Upper lobe of left lung (tissue), 6 donors: ENCODE results near the gene RERE. TPM values are rescaled to one million over a fixed set of nuclear protein-coding genes. Genes with fewer than 3 reads are reported as not detected.

ENCODE experiments used
- ATAC-seq, 2 donors: fragments of 200-7000 bp; cut with Tn5 transposase; one replicate each; pipeline ENCODE4 v1.9.1; 2022; ENCODE audit warnings: mild to moderate bottlenecking in 2 of 2, moderate library complexity in 2 of 2; ENCODE audit not compliant: low FRiP score in 2 of 2
- DNase-seq, 2 donors: peaks; one replicate each; pipeline ENCODE4 v3.0.0-alpha.2; 2019 to 2020
- H3K27ac ChIP-seq, 4 donors: fragments of 200-600 bp; sonication (generic); one replicate each; pipeline ENCODE4 v1.5.1; 2016 to 2019
- H3K27me3 ChIP-seq, 4 donors: fragments of 200-600 bp; sonication (generic); one replicate each; pipeline ENCODE4 v1.5.1; 2017 to 2019
- H3K36me3 ChIP-seq, 4 donors: fragments of 200-600 bp; sonication (generic); one replicate each; pipeline ENCODE4 v1.5.1; 2016 to 2019
- H3K4me1 ChIP-seq, 4 donors: fragments of 200-600 bp; sonication (generic); one replicate each; pipeline ENCODE4 v1.5.1; 2018 to 2019
- H3K4me3 ChIP-seq, 4 donors: fragments of 200-600 bp; sonication (generic); one replicate each; pipeline ENCODE4 v1.5.1; 2017 to 2019; ENCODE audit warnings: mild to moderate bottlenecking in 2 of 4, moderate library complexity in 1 of 4
- H3K9me3 ChIP-seq, 4 donors: fragments of 200-600 bp; sonication (generic); one replicate each; pipeline ENCODE4 v1.5.1; 2018 to 2019
- CTCF ChIP-seq, 6 experiments: fragments of 450-650 bp in 4 of 6; fragments of 200-600 bp in 2 of 6; sonication (generic) in 2 of 6; IDR thresholded peaks; one replicate each; pipeline ENCODE4 v1.5.1; 2016 to 2019; ENCODE audit warnings: antibody characterized with exemption in 6 of 6
- EP300 ChIP-seq, 4 donors: sonication (generic); formaldehyde crosslinking; IDR thresholded peaks; one replicate each; pipeline ENCODE4 v1.5.1; 2017; ENCODE audit warnings: antibody characterized with exemption in 4 of 4, control low read depth in 2 of 4
- POLR2A ChIP-seq, 4 donors: fragments of 450-650 bp; IDR thresholded peaks; one replicate each; pipeline ENCODE4 v1.5.1; 2016 to 2017; ENCODE audit warnings: antibody characterized with exemption in 4 of 4, mild to moderate bottlenecking in 2 of 4
- POLR2AphosphoS5 ChIP-seq, 2 donors: sonication (generic); formaldehyde crosslinking; IDR thresholded peaks; one replicate each; pipeline ENCODE4 v1.5.1; 2017; ENCODE audit warnings: antibody characterized with exemption in 2 of 2
- WGBS, 2 donors: methylation state at CpG; one replicate each; pipeline ENCODE4 v1.1.5; 2017 to 2018; 5-methylcytosine and 5-hydroxymethylcytosine counted together
- total RNA-seq, 6 donors: library from RNA; depleted of rRNA in 4 of 6; stranded (reverse); fragments of >200 nt in 4 of 6; gene quantifications; one replicate each; pipeline versions ENCODE4 v1.1.0 to v1.2.1, GENCODE V29; 2016 to 2021
- donor health status: DM: no; HTN: no; CAD: no; lungs with moderate emphysema.
- donor health status: DM: no; HTN: yes; CAD: no; lungs with severe emphysema.

The RERE gene
- total RNA-seq, 6 donors from 2014 or later = 75.5 to 222 (median 104) TPM

GRCh38 chr1:8685463-8685862 is 132.0 kb downstream of the RERE start:
- Histone ChIP-seq H3K4me1 (peaks cover 12 to 48% (median 23%) of the 10 kb centered on the region in 4 donors), H3K27ac (peak overlapping the region in 1 of 4 donors; percentile 43), H3K4me3 (no peak overlapping the region), H3K36me3 (no peaks in the 10 kb centered on the region), H3K27me3 (no peaks in the 10 kb centered on the region), H3K9me3 (no peaks in the 10 kb centered on the region)
- DNase-seq = no peak
- TF ChIP-seq POLR2AphosphoS5 (IDR thresholded peaks at IDR 0.05) = no peak
- TF ChIP-seq CTCF (IDR thresholded peaks at IDR 0.05) = no peak
- no peak for TF ChIP-seq POLR2A (IDR thresholded peaks at IDR 0.05)
- no peak for TF ChIP-seq EP300 (IDR thresholded peaks at IDR 0.05)
- whole genome bisulfite sequencing, 2 donors = 79 to 87% methylated on average over 8 of the region's 8 CpGs
- ATAC-seq = no peak

- Histone ChIP-seq H3K27ac (peak overlapping the region in 1 of 4 donors; percentile 43), H3K4me3 (no peak overlapping the region), H3K9me3 (no peaks in the 10 kb centered on the region), H3K27me3 (no peaks in the 10 kb centered on the region), H3K36me3 (no peaks in the 10 kb centered on the region), H3K4me1 (peaks cover 21 to 56% (median 30%) of the 10 kb centered on the region in 4 donors)
- DNase-seq (no peak), ATAC-seq (no peak)
- TF ChIP-seq EP300 (IDR thresholded peaks at IDR 0.05) = no peak
- TF ChIP-seq POLR2A (IDR thresholded peaks at IDR 0.05) = no peak
- no peak for TF ChIP-seq POLR2AphosphoS5 (IDR thresholded peaks at IDR 0.05)
- TF ChIP-seq CTCF (IDR thresholded peaks at IDR 0.05) = no peak
- 92 to 100% methylated on average over 1 of the region's 1 CpG for whole genome bisulfite sequencing, 2 donors
These were observed 132.8 kb downstream of the RERE start for GRCh38 chr1:8684590-8684989.

- Histone ChIP-seq H3K36me3 (no peaks in the 10 kb centered on the region), H3K27me3 (no peaks in the 10 kb centered on the region), H3K9me3 (no peaks in the 10 kb centered on the region), H3K4me3 (no peak overlapping the region), H3K27ac (no peak overlapping the region), H3K4me1 (peaks cover 26 to 68% (median 38%) of the 10 kb centered on the region in 4 donors)
- ATAC-seq (no peak), DNase-seq (no peak)
- 72 to 84% methylated on average over 4 of the region's 4 CpGs for WGBS, 2 donors
- no peak for TF ChIP-seq POLR2AphosphoS5 (IDR thresholded peaks at IDR 0.05)
These were observed 134.9 kb downstream of the RERE start for GRCh38 chr1:8682573-8682972.

- 86 to 92% methylated on average over 1 of the region's 1 CpG for WGBS, 2 donors
- no peak for ATAC-seq
- H3K4me1 ChIP-seq = peaks cover 19 to 63% (median 35%) of the 10 kb centered on the region in 4 donors
- H3K4me3 ChIP-seq = no peak overlapping the region
- no peaks in the 10 kb centered on the region for H3K27me3 ChIP-seq
- no peaks in the 10 kb centered on the region for H3K9me3 ChIP-seq
- H3K27ac ChIP-seq = peak overlapping the region in 1 of 4 donors; percentile 69
- DNase-seq = no peak
- no peaks in the 10 kb centered on the region for H3K36me3 ChIP-seq
- TF ChIP-seq CTCF (IDR thresholded peaks at IDR 0.05) = no peak
These were observed 135.5 kb downstream of the RERE start for GRCh38 chr1:8681911-8682310.

- 32 to 34% methylated on average over 14 of the region's 14 CpGs for WGBS, 2 donors
- DNase-seq (no peak), ATAC-seq (no peak)
- Histone ChIP-seq H3K9me3 (no peaks in the 10 kb centered on the region), H3K4me1 (peaks cover 15 to 56% (median 28%) of the 10 kb centered on the region in 4 donors), H3K27ac (peak overlapping the region; percentile 2 to 69 (median 46)), H3K27me3 (no peaks in the 10 kb centered on the region), H3K4me3 (peak overlapping the region in 3 of 4 donors; percentile 21 to 36 (median 31)), H3K36me3 (no peaks in the 10 kb centered on the region)
- TF ChIP-seq POLR2AphosphoS5 (IDR thresholded peaks at IDR 0.05) = no peak
- no peak for TF ChIP-seq EP300 (IDR thresholded peaks at IDR 0.05)
- TF ChIP-seq CTCF (IDR thresholded peaks at IDR 0.05) = no peak
- no peak for TF ChIP-seq POLR2A (IDR thresholded peaks at IDR 0.05)
These were observed 136.5 kb downstream of the RERE start for GRCh38 chr1:8680664-8681650.
